NCI-H1436 (cell line): ENCODE data around the gene ENKUR.

Experiments
- DNase-seq: peaks from one replicate; lab custom pipeline; 2025; lab: John Stamatoyannopoulos, UW

ENKUR gene

DNA sequence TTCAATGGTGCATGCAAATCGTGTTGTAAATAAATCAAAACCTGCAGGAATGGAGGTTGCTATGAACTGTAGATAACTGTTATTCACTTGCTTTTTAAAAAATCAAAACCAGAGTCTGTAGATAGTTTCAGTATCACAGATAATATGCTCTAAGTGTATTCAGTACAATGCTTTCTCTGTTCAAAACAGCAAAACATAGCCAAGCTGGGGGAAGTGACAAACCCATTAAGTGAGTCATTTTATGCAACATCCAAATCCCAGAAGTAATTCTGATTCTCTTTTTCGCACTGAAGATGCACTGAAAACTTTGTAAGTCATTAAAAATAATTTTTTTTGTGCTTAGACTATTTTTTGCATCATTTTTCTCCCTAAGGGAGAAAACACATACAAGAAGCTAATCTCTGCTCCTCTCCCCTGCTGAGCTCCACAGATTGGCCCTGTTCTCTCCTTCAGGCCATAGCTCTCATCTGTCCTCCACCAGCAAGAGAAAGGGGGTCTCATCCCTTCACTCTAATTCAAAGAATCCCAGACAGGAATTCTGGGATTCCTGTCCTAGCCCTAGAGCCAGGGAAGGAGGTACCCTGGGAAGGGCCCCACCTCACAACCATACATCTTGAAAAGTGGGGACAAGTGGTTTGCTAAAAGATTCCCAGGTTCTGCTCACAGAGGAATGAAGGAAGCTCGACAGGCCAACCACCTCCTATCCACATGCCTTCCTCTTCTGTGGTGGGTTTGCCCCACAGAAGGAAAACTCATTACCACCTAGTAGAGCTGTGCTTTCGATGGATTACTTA lies 68.5 kb downstream of the ENKUR start:
- no peak for DNase-seq

DNA sequence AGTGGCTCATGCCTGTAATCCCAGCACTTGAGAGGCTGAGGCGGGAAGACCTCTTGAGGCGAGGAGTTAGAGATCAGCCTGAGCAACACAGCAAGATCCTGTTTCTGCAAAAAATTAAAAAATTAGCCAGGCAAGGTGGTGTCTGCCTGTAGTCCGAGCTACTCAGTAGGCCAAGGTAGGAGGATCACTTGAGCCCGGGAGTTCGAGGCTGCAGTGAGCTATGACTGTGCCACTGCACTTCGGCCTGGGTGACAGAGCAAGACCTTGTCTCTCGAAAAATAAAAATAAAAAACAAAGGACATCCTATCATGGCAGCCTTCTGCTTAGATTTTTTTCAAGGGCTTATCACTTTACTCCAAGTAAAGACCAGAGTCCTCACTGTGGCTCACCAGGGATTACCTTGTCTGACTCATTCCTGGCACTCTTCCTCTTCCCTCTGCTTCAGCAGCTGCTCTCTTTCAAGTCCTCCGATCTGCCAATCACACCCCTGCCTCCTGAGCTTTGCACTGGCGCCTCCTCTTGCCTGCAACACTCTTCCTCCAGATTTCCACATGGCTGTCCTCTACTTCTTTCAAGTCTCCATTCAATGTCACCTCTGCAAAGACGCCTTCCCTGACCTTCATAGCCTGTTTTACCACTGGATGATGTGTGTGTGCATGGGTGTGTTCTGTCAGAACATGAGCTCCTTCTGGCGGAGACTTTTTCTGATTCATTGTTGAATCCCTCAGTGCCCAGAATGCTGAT lies 71.3 kb downstream of the ENKUR start:
- peak; percentile 13 for DNase-seq

DNA sequence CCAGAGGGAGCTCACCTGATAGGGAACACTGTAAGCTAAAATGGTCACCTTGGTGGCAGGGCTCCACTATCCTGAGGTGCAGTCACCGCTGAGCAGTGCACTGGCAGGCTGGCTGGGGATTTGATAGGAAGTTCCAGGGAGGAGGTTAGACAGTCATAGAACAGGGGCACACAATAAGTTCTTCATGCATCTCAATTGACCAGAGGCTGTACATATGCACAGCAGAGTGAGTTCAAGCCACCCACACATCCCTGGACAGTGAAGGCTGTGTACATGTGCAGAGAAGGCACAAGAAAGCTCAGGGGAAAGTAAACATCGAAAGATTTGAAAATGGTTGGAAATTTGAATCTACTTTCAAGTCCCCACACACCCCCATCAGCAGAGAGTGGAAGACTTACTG lies 77.4 kb downstream of the ENKUR start:
- DNase-seq = no peak

DNA sequence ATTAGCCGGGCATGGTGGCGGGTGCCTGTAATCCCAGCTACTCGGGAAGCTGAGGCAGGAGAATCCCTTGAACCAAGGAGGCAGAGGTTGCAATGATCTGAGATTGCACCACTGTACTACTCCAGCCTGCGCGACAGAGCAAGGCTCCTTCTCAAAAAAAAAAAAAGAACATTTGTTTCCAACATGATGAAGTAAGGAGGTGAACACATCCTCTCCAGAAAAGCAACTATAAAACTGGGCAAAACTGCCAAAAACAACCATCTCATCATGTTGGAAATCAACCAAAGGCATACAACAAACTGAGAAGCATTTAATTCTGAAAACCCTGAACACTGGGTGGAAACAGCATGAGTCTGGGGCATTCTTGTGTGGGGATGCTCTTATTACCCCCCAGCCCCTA lies 77.9 kb downstream of the ENKUR start:
- DNase-seq = no peak

DNA sequence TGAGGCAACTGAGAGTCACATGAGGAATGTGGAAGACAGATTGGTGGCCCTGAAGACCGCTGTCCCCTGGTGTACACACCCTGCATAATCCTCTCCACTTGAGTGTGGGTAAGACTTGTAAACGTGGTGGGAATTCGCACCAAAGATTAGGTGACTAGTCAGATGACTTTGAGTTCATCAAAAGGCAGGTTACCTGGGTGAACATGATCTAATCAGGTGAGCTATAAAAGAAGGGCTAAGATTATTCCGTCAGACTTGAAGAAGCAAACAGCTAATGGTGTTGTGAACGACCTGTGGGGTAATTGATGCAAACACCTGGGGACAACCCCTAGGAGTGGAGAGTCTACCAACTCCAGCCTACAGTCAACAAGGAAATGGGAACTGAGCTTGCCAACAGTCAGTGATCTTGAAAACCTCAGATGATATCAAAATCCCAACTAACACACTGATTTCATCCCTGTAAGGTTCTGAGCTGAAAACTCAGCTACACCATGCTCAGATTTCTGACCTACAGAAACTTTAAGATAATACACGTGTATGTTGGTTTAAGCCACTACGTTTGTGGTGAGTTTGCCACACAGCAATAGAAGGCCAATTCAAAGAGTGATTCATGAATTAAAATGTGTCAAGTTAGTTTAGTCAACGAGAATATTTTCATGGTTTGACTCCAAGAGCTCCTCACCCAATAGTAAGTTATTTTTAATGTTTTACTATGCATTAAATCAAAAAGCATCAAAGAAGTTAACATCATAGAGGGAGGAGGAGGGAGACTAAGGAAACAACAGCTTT lies 80.3 kb downstream of the ENKUR start:
- no peak for DNase-seq
